Measurements from ENCODE around the gene HDDC2.

The HDDC2 gene

DNA sequence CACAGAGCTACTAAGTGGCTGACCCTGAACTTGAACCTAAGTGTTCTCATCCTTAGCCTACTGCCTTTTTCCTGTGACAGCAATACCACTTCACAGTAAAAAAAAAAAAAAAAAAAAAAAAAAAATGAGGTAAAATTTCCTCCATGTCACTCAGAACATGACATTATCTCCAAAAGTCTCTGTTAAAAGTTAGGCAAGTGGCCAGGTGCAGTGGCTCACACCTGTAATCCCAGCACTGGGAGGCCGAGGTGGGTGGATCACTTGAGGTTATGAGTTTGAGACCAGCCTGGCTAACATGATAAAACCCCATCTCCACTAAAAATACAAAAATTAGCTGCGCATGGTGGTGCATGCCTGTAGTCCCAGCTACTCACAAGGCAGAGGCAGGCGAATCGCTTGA is 11.2 kb upstream of the HDDC2 start:
- no peaks in the 10 kb centered on the region for H3K79me2 ChIP-seq (ENCODE audit: insufficient read depth, low read length)
- no peaks in the 10 kb centered on the region for H3F3A ChIP-seq (ENCODE audit: insufficient read depth)
- H3K27ac ChIP-seq (ENCODE audit: low read depth, low read length), result no peak overlapping the region

GRCh38 chr6:125312478-125312877 is 10.7 kb upstream of the HDDC2 start:
- no peak overlapping the region for H3K4me2 ChIP-seq (ENCODE audit: low read depth, low read length, poor library complexity, severe bottlenecking)
- no peaks in the 10 kb centered on the region for H3K79me2 ChIP-seq (ENCODE audit: insufficient read depth, low read length)
- no peaks in the 10 kb centered on the region for H3K27me3 ChIP-seq (ENCODE audit: low read length)
- no peaks in the 10 kb centered on the region for H3F3A ChIP-seq (ENCODE audit: insufficient read depth)
- H3K9me2 ChIP-seq (replicated peaks; ENCODE audit: insufficient read depth, low read length), result no peaks in the 10 kb centered on the region
- H3K27ac ChIP-seq (ENCODE audit: low read depth, low read length), result no peak overlapping the region
- no peaks in the 10 kb centered on the region for H4K20me1 ChIP-seq (ENCODE audit: low read depth, low read length)
- no peaks in the 10 kb centered on the region for H3K9me3 ChIP-seq (ENCODE audit: insufficient read depth, low read length)
- TF ChIP-seq CTCF (IDR thresholded peaks at IDR 0.05; ENCODE audit: insufficient read depth, low read length, poor library complexity, severe bottlenecking) (no peak), EZH2phosphoT487 (conservative IDR thresholded peaks at IDR 0.05; ENCODE audit: low read length) (no peak)
- H3K36me3 ChIP-seq (ENCODE audit: low read length), result no peaks in the 10 kb centered on the region
- H3K9ac ChIP-seq (ENCODE audit: low read length), result no peak overlapping the region
- H3K4me3 ChIP-seq (ENCODE audit: insufficient read depth, low read length, poor library complexity, severe bottlenecking), result no peak overlapping the region
- H2AFZ ChIP-seq (ENCODE audit: low read depth, low read length, severe bottlenecking), result no peak overlapping the region

More for the DNA sequence above, 11.2 kb upstream of the HDDC2 start:
- no peaks in the 10 kb centered on the region for H3K36me3 ChIP-seq (ENCODE audit: low read length)
- H3K9me3 ChIP-seq (ENCODE audit: insufficient read depth, low read length), result no peaks in the 10 kb centered on the region
- H3K9me2 ChIP-seq (replicated peaks; ENCODE audit: insufficient read depth, low read length), result no peaks in the 10 kb centered on the region
- TF ChIP-seq EZH2phosphoT487 (conservative IDR thresholded peaks at IDR 0.05; ENCODE audit: low read length) (no peak), CTCF (IDR thresholded peaks at IDR 0.05; ENCODE audit: insufficient read depth, low read length, poor library complexity, severe bottlenecking) (no peak)
- H3K4me3 ChIP-seq (ENCODE audit: insufficient read depth, low read length, poor library complexity, severe bottlenecking), result no peak overlapping the region
- no peaks in the 10 kb centered on the region for H3K27me3 ChIP-seq (ENCODE audit: low read length)
- no peak overlapping the region for H3K4me2 ChIP-seq (ENCODE audit: low read depth, low read length, poor library complexity, severe bottlenecking)
- no peaks in the 10 kb centered on the region for H4K20me1 ChIP-seq (ENCODE audit: low read depth, low read length)
- no peak overlapping the region for H2AFZ ChIP-seq (ENCODE audit: low read depth, low read length, severe bottlenecking)
- no peak overlapping the region for H3K9ac ChIP-seq (ENCODE audit: low read length)

- H3F3A ChIP-seq (ENCODE audit: insufficient read depth), result no peaks in the 10 kb centered on the region
- no peaks in the 10 kb centered on the region for H3K9me3 ChIP-seq (ENCODE audit: insufficient read depth, low read length)
- no peak overlapping the region for H3K4me2 ChIP-seq (ENCODE audit: low read depth, low read length, poor library complexity, severe bottlenecking)
- TF ChIP-seq EZH2phosphoT487 (conservative IDR thresholded peaks at IDR 0.05; ENCODE audit: low read length) (no peak), CTCF (IDR thresholded peaks at IDR 0.05; ENCODE audit: insufficient read depth, low read length, poor library complexity, severe bottlenecking) (peak; percentile 33)
- no peak overlapping the region for H3K27ac ChIP-seq (ENCODE audit: low read depth, low read length)
- no peaks in the 10 kb centered on the region for H3K9me2 ChIP-seq (replicated peaks; ENCODE audit: insufficient read depth, low read length)
- no peaks in the 10 kb centered on the region for H3K36me3 ChIP-seq (ENCODE audit: low read length)
- no peaks in the 10 kb centered on the region for H4K20me1 ChIP-seq (ENCODE audit: low read depth, low read length)
- no peak overlapping the region for H3K4me3 ChIP-seq (ENCODE audit: insufficient read depth, low read length, poor library complexity, severe bottlenecking)
- no peak overlapping the region for H2AFZ ChIP-seq (ENCODE audit: low read depth, low read length, severe bottlenecking)
- no peaks in the 10 kb centered on the region for H3K27me3 ChIP-seq (ENCODE audit: low read length)
- no peak overlapping the region for H3K9ac ChIP-seq (ENCODE audit: low read length)
- H3K79me2 ChIP-seq (ENCODE audit: insufficient read depth, low read length), result no peaks in the 10 kb centered on the region
Observed at GRCh38 chr6:125310994-125311649, 9.4 kb upstream of the HDDC2 start.

All from SU-DHL-6 (cell line).